HG02973 (cell line): Measurements from ENCODE around the gene CIAO2B.
"Not testable (repeated sequence)": the region's sequence is repeated elsewhere in the genome, so short reads cannot be mapped to it uniquely, and the experiment has no call there.

Experiments
- ATAC-seq: cut with Tn5 transposase; IDR thresholded peaks from one replicate; pipeline ENCODE4 v1.9.1; 2021; ENCODE audit warnings: moderate library complexity; ENCODE audit not compliant: unreplicated experiment

CIAO2B gene

GRCh38 chr16:66905633-66906539 is 28.3 kb downstream of the CIAO2B start:
- ATAC-seq, result no peak

- ATAC-seq, result no peak
Observed at GRCh38 chr16:66904846-66905632, 29.2 kb downstream of the CIAO2B start.

- no peak for ATAC-seq
Observed at GRCh38 chr16:66904428-66904845, 29.8 kb downstream of the CIAO2B start.

- no peak for ATAC-seq
Observed at GRCh38 chr16:66903544-66904427, 30.4 kb downstream of the CIAO2B start.

GRCh38 chr16:66902648-66903543 is 31.3 kb downstream of the CIAO2B start:
- ATAC-seq, result no peak

- ATAC-seq, result no peak
Observed at GRCh38 chr16:66901626-66902025, 32.6 kb downstream of the CIAO2B start.

GRCh38 chr16:66900721-66901441 is 33.3 kb downstream of the CIAO2B start:
- ATAC-seq, result no peak

- no peak for ATAC-seq
Observed at GRCh38 chr16:66899945-66900710, 34.1 kb downstream of the CIAO2B start.

GRCh38 chr16:66899310-66899944 is 34.8 kb downstream of the CIAO2B start:
- no peak for ATAC-seq

GRCh38 chr16:66898933-66899309 is 35.3 kb downstream of the CIAO2B start:
- no peak for ATAC-seq

GRCh38 chr16:66898207-66898606 is 36.0 kb downstream of the CIAO2B start:
- ATAC-seq, result no peak

- not testable (repeated sequence) for ATAC-seq
Observed at GRCh38 chr16:66896682-66897081, 37.5 kb downstream of the CIAO2B start.

GRCh38 chr16:66895999-66896398 is 38.2 kb downstream of the CIAO2B start:
- ATAC-seq, result no peak

GRCh38 chr16:66895689-66895979 is 38.6 kb downstream of the CIAO2B start:
- no peak for ATAC-seq

- ATAC-seq, result no peak
Observed at GRCh38 chr16:66894948-66895688, 39.1 kb downstream of the CIAO2B start.

- no peak for ATAC-seq
Observed at GRCh38 chr16:66894055-66894454, 40.1 kb downstream of the CIAO2B start.

- ATAC-seq, result no peak
Observed at GRCh38 chr16:66891797-66892196, 42.4 kb downstream of the CIAO2B start.

GRCh38 chr16:66891360-66891759 is 42.8 kb downstream of the CIAO2B start:
- no peak for ATAC-seq
